KBM-7 (cell line): Measurements from ENCODE around the gene TAF10.

Experiments
- DNase-seq: peaks from one replicate; pipeline ENCODE4 v3.0.0-alpha.2; 2015
- in situ Hi-C: fragments of 300-500 bp; cut with MboI; formaldehyde crosslinking; loops from 2 replicates; pipeline ENCODE4 v1.14.3; 2020; ENCODE audit warnings: low sequenced_read_pairs, low pct_unique_long_range_greater_than_20kb, mixed read lengths

Gene TAF10

DNA sequence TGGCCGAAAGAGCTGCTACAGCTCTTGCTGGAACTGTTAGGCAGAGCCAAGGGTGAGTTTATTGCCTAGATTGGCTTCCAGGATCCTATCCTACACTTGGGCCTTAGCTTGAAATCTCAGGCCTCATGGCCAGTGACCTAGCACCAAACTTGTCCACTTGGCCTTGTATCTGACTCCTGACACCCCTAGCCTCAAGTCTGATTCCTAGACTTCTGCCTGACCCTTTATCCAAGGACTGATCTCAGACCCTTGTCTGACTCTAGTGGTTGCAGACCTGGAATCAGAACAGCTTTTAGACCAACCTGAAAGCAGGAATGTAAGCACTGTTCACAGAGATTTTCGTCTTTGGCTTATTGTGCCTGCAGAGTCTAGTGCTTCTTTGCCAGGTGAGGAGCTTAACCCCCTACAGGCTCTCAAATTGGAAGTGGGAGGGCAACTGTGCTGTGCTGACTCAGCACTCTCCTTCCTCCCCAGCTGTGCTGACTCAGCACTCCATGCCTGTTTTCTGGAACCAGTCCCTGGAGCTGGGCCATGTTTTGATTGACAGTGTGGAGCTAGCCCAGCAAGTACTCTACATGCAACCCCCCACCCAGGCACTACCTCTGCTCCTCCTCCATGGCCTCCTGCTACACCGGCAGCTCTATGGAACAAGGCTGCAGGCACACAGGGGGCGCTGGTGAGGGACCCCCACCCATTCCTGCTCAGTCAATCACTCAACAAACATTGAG, 43.7 kb downstream of the TAF10 start:
- DNase-seq = peak; percentile 26
- in situ Hi-C loops = no loop called here

- no peak for DNase-seq
- in situ Hi-C loops = no loop called here
These were observed 44.7 kb downstream of the TAF10 start for GRCh38 chr11:6567371-6567745.

- in situ Hi-C loops = no loop called here
These were observed 45.2 kb downstream of the TAF10 start for GRCh38 chr11:6566704-6567370.

GRCh38 chr11:6565988-6566703, 45.9 kb downstream of the TAF10 start:
- DNase-seq = no peak
- in situ Hi-C loops = no loop called here

More at GRCh38 chr11:6566704-6567370, 45.2 kb downstream of the TAF10 start:
- DNase-seq = no peak

GRCh38 chr11:6565325-6565724, 46.7 kb downstream of the TAF10 start:
- in situ Hi-C loops = no loop called here
- DNase-seq = no peak

DNA sequence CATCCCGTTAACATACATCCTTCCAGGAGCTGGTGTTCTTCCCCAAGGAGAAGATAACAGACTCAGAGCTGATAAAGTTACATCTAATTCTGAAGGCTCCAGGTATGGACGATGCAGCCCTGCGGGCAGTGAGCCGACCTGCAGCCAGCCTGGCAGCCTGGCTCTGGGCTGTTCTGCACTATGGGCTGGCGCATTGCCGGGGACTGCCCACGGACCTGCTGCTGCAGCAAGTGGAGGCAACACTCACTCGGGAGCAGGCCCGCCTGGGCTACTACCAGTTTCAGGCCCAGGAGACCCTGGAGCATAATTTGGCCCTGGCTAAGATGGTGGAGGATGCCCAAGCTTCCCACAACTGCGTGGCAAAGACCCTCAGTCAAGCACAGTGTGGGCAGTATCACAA, 48.3 kb downstream of the TAF10 start:
- in situ Hi-C loops = no loop called here
- no peak for DNase-seq

DNA sequence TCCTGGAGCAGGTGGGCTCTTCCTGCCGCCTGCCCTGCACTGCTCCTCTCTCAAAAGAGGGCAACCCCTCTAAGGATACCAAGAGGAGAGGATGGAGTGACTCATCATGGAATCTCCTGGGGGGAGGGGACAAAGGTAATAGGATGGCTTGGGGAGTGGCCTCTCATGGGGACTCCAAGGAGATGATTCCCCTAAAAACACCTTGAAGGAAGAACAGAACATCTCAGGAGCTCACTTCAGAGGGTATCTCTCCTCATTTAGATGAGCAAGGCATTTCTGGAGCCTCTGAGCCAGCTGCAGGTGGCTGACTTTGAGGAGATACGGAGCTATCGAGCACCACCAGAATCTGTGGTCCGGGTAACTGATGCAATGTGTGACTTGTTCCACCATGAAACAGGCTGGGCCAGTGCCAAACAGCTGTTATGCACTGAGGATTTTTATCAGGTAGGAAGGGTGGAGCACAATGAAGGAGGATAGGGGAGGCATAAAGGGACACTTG, 48.8 kb downstream of the TAF10 start:
- DNase-seq = no peak
- in situ Hi-C loops = no loop called here

DNA sequence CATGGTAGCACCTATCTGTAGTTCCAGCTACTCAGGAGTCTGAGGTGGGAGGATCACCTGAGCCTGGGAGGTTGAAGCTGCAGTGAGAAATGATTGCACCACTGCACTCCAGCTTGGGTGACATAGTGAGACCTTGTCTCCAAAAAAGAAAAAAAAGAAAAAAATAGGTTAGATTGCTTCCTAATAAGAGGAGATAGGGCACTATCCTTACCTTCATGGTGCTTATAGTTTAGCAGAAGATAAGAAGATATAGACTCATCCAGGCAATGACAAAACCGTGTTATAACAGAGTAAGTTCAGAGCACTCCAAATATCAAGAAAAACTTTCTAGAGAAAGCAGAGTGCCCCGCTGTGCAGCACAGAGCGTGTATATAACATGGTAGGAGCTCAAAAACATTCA, 50.7 kb downstream of the TAF10 start:
- in situ Hi-C loops = no loop called here
- DNase-seq = no peak
